Panc1 (cell line): Measurements from ENCODE around the gene WFDC13. TPM values are rescaled to one million over a fixed set of nuclear protein-coding genes. Genes with fewer than 3 reads are reported as not detected.

ENCODE experiments used
- ATAC-seq: fragments of 200-7000 bp; cut with Tn5 transposase; 2 replicates; pipeline ENCODE4 v1.9.1; 2020; ENCODE audit warnings: mild to moderate bottlenecking, moderate library complexity
- BruUV-seq: library from RNA; stranded (reverse); fragments of 400-500 nt; replicated peaks from 2 replicates; lab custom pipeline; 2021; lab: Mats Ljungman, UMichigan
- CTCF ChIA-PET: fragments of 300-600 bp; sonication (Branson Sonifier 250); formaldehyde crosslinking; loops from one replicate; lab custom pipeline; 2022; ENCODE audit warnings: antibody characterized with exemption; lab: Charles Lee
- POLR2A ChIA-PET: fragments of 300-600 bp; sonication (Branson Sonifier 250); formaldehyde crosslinking; loops from one replicate; lab custom pipeline; 2022; ENCODE audit warnings: antibody characterized with exemption; lab: Charles Lee
- DNase-seq: peaks from one replicate; pipeline ENCODE4 v3.0.0-alpha.2; 2010; ENCODE audit warnings: low read depth, low spot score
- H3K27ac ChIP-seq: 2 replicates; pipeline ENCODE4 v1.5.1; 2011; ENCODE audit warnings: mild to moderate bottlenecking, low read length, inconsistent platforms
- H3K27me3 ChIP-seq: fragments of 200-500 bp; sonication (Bioruptor generic); 2 replicates; pipeline ENCODE4 v1.6.0; 2014; ENCODE audit warnings: low read length, inconsistent platforms; ENCODE audit not compliant: control insufficient read depth, insufficient read depth
- H3K36me3 ChIP-seq: fragments of 200-500 bp; sonication (Bioruptor generic); 2 replicates; pipeline ENCODE4 v1.5.1; 2014; ENCODE audit warnings: inconsistent platforms, mild to moderate bottlenecking, low read length, moderate library complexity; ENCODE audit not compliant: control insufficient read depth, insufficient read depth
- H3K4me1 ChIP-seq: 2 replicates; pipeline ENCODE4 v1.5.1; 2011; ENCODE audit warnings: inconsistent platforms, mild to moderate bottlenecking, low read length, moderate library complexity; ENCODE audit not compliant: control insufficient read depth, insufficient read depth
- H3K4me3 ChIP-seq, 2 experiments: 2 replicates each; pipeline ENCODE4 v1.5.1; 2011 to 2012; ENCODE audit warnings: low read depth in 2 of 2, low read length in 2 of 2, mild to moderate bottlenecking in 2 of 2, inconsistent platforms in 1 of 2, moderate library complexity in 1 of 2
- H3K9me3 ChIP-seq: fragments of 200-500 bp; sonication (Bioruptor generic); 2 replicates; pipeline ENCODE4 v1.5.1; 2014; ENCODE audit warnings: low read depth, mild to moderate bottlenecking, inconsistent platforms, low read length, moderate library complexity; ENCODE audit not compliant: control insufficient read depth, insufficient read depth
- CTCF ChIP-seq: fragments of 450-650 bp; IDR thresholded peaks from 2 replicates; pipeline ENCODE4 v1.5.1; 2017; ENCODE audit warnings: mild to moderate bottlenecking
- POLR2AphosphoS5 ChIP-seq: IDR thresholded peaks from 2 replicates; pipeline ENCODE4 v1.6.1; 2012; ENCODE audit warnings: mild to moderate bottlenecking, low read depth, low read length, moderate library complexity
- REST ChIP-seq, 2 experiments: IDR thresholded peaks; 2 replicates each; pipeline ENCODE4 v1.6.1; 2011 to 2012; ENCODE audit warnings: low read depth in 2 of 2, control low read depth in 1 of 2, low read length in 1 of 2, mild to moderate bottlenecking in 1 of 2, moderate library complexity in 1 of 2; ENCODE audit not compliant: insufficient read depth in 1 of 2
- SIN3A ChIP-seq: IDR thresholded peaks from 2 replicates; pipeline ENCODE4 v1.6.1; 2012; ENCODE audit warnings: low read depth, mild to moderate bottlenecking, low read length, moderate library complexity, borderline replicate concordance; ENCODE audit not compliant: insufficient read depth
- TCF7L2 ChIP-seq: IDR thresholded peaks from 2 replicates; pipeline ENCODE4 v1.6.1; 2011; ENCODE audit warnings: mild to moderate bottlenecking, low read depth, low read length, inconsistent platforms
- in situ Hi-C: cut with HindIII; loops from 2 replicates; pipeline ENCODE4 v1.10.0; 2016; ENCODE audit warnings: low sequenced_read_pairs, low pct_unique_long_range_greater_than_20kb
- intact Hi-C: fragments of 100-400 bp; cut with micrococcal nuclease; formaldehyde crosslinking; loops from one replicate; pipeline ENCODE4 v1.10.0; 2022; ENCODE audit not compliant: unreplicated experiment
- total RNA-seq: library from RNA; stranded (reverse); gene quantifications from one replicate; pipeline ENCODE4 v1.2.1, GENCODE V29; 2021; ENCODE audit not compliant: unreplicated experiment

Gene WFDC13
- total RNA-seq, 1 experiment from 2014 or later: not detected

GRCh38 chr20:45735988-45736387, 34.1 kb downstream of the WFDC13 start:
- no peaks in the 10 kb centered on the region for H3K4me1 ChIP-seq
- no peak overlapping the region for H3K27ac ChIP-seq
- no TSS peak for BruUV-seq
- ATAC-seq: no peak
- ChIA-PET CTCF (interaction anchor here (0.6 kb wide), 1 partner anchor 477 kb away, joined by 6 read pairs; no protein-coding TSS in a partner anchor), POLR2A (no interaction called here)
- no peaks in the 10 kb centered on the region for H3K36me3 ChIP-seq
- intact Hi-C loops: no loop called here
- no peak overlapping the region for H3K4me3 ChIP-seq
- H3K27me3 ChIP-seq: no peaks in the 10 kb centered on the region
- in situ Hi-C loops: no loop called here
- TF ChIP-seq TCF7L2: no peak
- no peak for TF ChIP-seq SIN3A
- no peak for TF ChIP-seq REST (IDR thresholded peaks at IDR 0.05; ENCODE audit: insufficient read depth in 1 of 2, low read depth in 2 of 2, low read length in 1 of 2)
- TF ChIP-seq POLR2AphosphoS5: no peak
- TF ChIP-seq CTCF: no peak
- H3K9me3 ChIP-seq: peaks cover 5% of the 10 kb centered on the region; the same call in 1 of the 2 replicates
- no peak for DNase-seq

GRCh38 chr20:45742596-45742995, 40.8 kb downstream of the WFDC13 start:
- no TSS peak for BruUV-seq
- H3K4me3 ChIP-seq: no peak overlapping the region
- ChIA-PET POLR2A (no interaction called here), CTCF (no interaction called here)
- no peaks in the 10 kb centered on the region; the same call in 1 of the 2 replicates for H3K27me3 ChIP-seq
- no peaks in the 10 kb centered on the region for H3K36me3 ChIP-seq
- H3K4me1 ChIP-seq: no peaks in the 10 kb centered on the region
- intact Hi-C loops: no loop called here
- TF ChIP-seq TCF7L2: no peak
- TF ChIP-seq POLR2AphosphoS5: no peak
- TF ChIP-seq CTCF: no peak
- no peak for TF ChIP-seq SIN3A
- no peak for TF ChIP-seq REST (IDR thresholded peaks at IDR 0.05; ENCODE audit: insufficient read depth in 1 of 2, low read depth in 2 of 2, low read length in 1 of 2)
- no peaks in the 10 kb centered on the region for H3K9me3 ChIP-seq
- in situ Hi-C loops: no loop called here
- ATAC-seq (no peak), DNase-seq (no peak)
- H3K27ac ChIP-seq: no peak overlapping the region
